HT-29 (cell line): Measurements from ENCODE around the gene QRICH2. TPM values are rescaled to one million over a fixed set of nuclear protein-coding genes. Genes with fewer than 3 reads are reported as not detected.
"Not testable (repeated sequence)": the region's sequence is repeated elsewhere in the genome, so short reads cannot be mapped to it uniquely, and the experiment has no call there.

Experiments
- DNase-seq: peaks from one replicate; pipeline ENCODE4 v3.0.0-alpha.2; 2015; ENCODE audit warnings: low spot score
- total RNA-seq: library from RNA; depleted of rRNA; stranded (reverse); fragments of >200 nt; shearing (Covaris generic); gene quantifications from 2 replicates; pipeline ENCODE4 v1.2.3, GENCODE V29; 2014

Gene QRICH2
- total RNA-seq, 1 experiment from 2014 or later = 0.05 TPM

GRCh38 chr17:76250141-76250540, 57.9 kb downstream of the QRICH2 start:
- no peak for DNase-seq

DNA sequence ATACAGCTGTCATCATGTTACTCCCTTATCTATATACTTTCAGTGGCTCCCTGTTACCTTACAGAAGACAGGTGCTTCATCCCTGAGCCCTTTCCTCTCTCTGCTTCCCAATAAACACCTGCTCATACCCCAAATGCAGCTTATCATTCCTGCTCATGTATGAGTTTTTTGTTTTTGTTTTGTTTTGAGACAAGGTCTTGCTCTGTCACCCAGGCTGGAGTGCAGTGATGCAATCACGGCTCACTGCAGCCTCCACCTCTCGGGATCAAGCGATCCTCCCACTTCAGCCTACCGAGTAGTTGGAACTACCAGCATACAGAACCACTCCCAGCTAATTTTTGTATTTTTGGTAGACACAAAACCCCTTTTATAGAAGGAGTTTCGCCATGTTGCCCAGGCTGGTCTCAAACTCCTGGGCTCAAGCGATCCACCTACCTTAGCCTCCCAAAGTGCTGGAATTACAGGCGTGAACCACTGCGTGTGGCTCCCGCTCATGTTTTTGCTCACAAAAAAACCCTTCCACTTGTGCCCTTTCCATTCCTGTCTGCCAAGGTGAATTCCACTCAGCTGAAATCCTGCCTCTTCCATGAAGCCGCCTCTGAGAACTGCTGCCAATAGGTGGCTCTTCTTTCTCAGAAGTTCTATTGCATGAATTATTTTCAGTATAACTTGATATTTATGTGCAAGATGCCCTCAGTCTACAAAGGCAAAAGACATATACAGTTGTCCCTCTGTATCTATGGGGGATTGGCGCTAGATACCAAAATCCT, 59.9 kb downstream of the QRICH2 start:
- DNase-seq = no peak

- DNase-seq = no peak
These were observed 60.8 kb downstream of the QRICH2 start for GRCh38 chr17:76247304-76247703.

DNA sequence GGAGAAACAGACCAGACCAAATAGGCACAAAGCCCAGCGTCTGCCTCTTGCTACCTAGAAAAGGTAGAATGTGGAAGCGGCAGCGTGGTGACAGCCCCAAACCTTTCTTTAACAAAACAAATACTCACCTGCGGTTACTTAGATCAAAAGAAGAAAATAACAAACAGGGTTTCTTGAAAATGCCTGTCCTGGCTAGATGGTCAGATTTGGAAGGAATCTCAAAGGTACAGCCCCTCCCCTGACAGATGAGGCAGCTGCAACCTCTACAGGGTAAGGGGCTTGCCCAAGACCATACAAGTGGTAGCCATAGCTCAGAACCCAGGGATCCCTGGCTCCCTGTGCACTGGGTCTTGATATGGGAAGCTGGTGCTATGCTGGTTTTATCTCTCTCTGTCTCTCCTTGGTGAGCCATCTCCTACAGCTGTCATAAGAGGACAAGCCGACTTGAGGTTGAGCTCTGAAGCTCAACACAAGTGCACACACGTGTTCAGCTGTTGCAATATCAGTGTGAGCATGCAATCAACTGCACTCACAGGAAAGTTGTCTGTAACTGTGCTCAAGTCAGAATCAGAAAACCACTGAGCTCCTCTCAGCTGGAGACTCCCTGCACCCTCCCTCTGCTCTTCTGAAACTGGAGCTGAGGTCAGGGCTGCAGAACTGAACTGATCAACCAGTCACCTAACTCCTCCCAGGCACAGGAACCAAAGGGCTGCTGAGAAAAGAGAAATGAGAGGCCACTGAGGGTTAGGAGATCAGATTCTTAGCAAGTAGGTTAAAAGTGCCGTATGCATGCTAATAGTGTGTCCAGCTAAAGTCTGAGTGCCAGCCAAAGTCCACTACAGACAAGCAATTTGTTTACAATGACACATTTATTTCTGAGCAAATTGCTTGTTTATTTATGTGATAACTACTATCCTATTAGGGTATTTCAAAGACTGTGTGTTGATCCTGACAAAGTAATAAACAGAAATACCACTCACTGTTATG, 61.7 kb downstream of the QRICH2 start:
- DNase-seq = no peak

- not testable (repeated sequence) for DNase-seq
These were observed 63.4 kb downstream of the QRICH2 start for GRCh38 chr17:76244721-76245120.

GRCh38 chr17:76243826-76244679, 64.0 kb downstream of the QRICH2 start:
- no peak for DNase-seq

DNA sequence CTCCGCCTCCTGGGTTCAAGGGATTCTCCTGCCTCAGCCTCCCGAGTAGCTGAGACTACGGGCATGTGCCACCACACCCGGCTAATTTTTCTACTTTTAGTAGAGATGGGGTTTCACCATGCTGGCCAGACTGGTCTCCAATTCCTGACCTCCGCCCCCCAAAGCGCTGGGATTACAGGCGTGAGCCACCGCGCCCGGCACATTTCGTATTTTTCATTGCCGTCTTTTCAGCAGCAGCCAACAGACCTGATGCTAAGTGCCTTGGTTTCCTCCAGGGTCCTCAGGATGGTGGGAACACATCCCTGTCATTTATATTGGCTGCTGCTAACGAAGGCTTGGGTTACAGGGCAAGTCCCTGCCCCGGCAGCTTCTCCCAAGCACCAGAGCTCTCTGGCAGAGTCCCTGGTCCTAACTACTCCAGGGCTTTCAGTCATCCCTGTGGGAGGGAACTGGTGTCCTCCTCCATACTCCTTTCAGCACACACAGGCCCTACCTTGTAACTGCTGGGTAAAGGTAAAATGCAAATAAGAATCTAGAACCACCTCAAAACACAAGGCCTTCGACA, 66.3 kb downstream of the QRICH2 start:
- DNase-seq = no peak

GRCh38 chr17:76241204-76241538, 66.9 kb downstream of the QRICH2 start:
- DNase-seq = no peak

GRCh38 chr17:76240461-76241203, 67.4 kb downstream of the QRICH2 start, which contains the start of gene RNF157:
Gene RNF157 (minus strand): TSS chr17:76240493. CDS start chr17:76240240, 253 bp downstream.
- DNase-seq = no peak

GRCh38 chr17:76239538-76240274, 68.4 kb downstream of the QRICH2 start:
- DNase-seq = no peak

- DNase-seq = no peak
These were observed 69.1 kb downstream of the QRICH2 start for GRCh38 chr17:76238847-76239537.

GRCh38 chr17:76237859-76238313, 70.2 kb downstream of the QRICH2 start:
- no peak for DNase-seq

- no peak for DNase-seq
These were observed 71.5 kb downstream of the QRICH2 start for GRCh38 chr17:76236603-76237002.

DNA sequence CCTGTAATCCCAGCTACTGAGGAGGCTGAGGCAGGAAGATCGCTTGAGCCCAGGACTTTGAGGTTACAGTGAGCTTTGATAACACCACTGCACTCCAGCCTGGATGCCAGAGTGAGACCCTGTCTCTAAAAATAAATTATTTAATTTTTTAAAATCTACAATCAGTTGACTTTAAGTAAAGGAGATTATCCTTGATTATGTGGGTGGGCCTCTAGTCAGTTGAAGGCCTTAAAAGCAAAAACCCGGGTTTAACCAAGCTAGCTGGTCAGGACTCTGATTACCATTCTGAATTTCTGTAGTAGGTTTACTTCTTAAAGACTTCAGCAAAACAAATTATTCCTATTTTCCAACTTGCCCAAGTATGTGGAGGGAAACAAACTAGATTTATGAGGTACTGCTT, 72.2 kb downstream of the QRICH2 start:
- no peak for DNase-seq

DNA sequence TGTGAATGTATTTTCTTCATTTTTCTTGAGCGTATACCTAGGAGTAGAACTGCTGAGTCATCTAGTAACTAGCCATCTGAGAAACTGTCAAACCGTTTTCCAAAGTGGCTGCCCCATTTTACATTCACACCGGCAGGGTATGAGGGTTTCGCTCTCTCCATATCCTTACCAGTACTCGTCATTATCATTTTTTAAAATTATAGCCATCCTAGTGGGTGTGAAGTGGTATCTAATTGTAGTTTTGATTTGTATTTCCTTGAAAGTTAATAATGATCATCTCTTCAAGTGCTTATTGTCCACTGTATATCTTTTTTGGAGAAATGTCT, 73.8 kb downstream of the QRICH2 start:
- no peak for DNase-seq

DNA sequence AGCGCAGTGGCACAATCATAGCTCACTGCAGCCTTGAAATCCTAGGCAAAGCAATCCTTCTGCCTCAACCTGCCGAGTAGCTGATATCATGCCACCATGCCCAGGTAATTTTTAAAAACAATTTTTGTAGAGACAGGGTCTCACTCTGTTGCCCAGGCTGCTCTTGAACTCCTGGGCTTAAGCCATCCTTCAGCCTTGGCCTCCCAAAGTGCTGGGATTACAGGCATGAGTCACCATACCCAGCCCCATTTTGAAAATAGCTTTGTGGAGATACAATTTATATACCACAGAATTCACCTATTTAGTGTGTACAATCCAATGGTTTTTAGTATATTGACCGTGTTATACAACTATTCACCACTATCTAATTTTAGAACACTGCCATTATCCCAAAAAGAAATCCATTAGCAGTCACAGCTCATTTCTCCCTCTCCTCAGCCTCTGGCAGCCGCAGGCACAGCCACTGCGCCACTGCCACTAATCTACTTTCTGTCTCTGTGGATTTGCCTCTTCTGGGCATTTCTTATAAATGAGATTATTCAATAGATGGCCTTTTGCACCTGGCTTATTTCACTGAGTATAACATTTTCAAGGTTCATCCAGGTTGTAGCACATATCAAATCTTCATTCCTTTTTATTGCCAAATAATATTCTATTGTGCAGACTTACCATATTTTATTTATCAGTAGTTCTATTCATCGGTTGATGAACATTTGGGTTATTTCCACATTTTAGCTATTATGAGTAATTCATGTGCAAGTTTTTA, 74.3 kb downstream of the QRICH2 start:
- no peak for DNase-seq

GRCh38 chr17:76232342-76232741, 75.7 kb downstream of the QRICH2 start:
- DNase-seq = no peak

- not testable (repeated sequence) for DNase-seq
These were observed 81.3 kb downstream of the QRICH2 start for GRCh38 chr17:76226749-76227148.
